Mucosa of gallbladder (tissue), 1 donor: Measurements from ENCODE around the gene UNCX. TPM values are rescaled to one million over a fixed set of nuclear protein-coding genes. Genes with fewer than 3 reads are reported as not detected.

Experiments used
- DNase-seq: peaks from one replicate; pipeline ENCODE4 v3.0.0-alpha.2; 2020; ENCODE audit warnings: low spot score
- total RNA-seq: library from RNA; stranded (reverse); gene quantifications from one replicate; pipeline ENCODE4 v1.2.1, GENCODE V29; 2021
- donor health status: DM: no; HTN: no; CAD: no.

Gene UNCX
- total RNA-seq, 1 donor from 2014 or later: not detected

- DNase-seq: no peak
Observed at GRCh38 chr7:1218541-1219165, 14.0 kb upstream of the UNCX start.

- no peak for DNase-seq
Observed at GRCh38 chr7:1219498-1219897, 13.2 kb upstream of the UNCX start.

GRCh38 chr7:1220000-1220726 is 12.5 kb upstream of the UNCX start:
- no peak for DNase-seq

- DNase-seq: no peak
Observed at GRCh38 chr7:1220977-1221745, 11.5 kb upstream of the UNCX start.

GRCh38 chr7:1223196-1223981 is 9.3 kb upstream of the UNCX start:
- DNase-seq: no peak

GRCh38 chr7:1224086-1224716 is 8.5 kb upstream of the UNCX start:
- DNase-seq: no peak

- no peak for DNase-seq
Observed at GRCh38 chr7:1225030-1225429, 7.6 kb upstream of the UNCX start.

GRCh38 chr7:1225441-1226185 is 7.1 kb upstream of the UNCX start:
- no peak for DNase-seq

- no peak for DNase-seq
Observed at GRCh38 chr7:1226186-1226901, 6.3 kb upstream of the UNCX start.

GRCh38 chr7:1227071-1227804 is 5.4 kb upstream of the UNCX start:
- no peak for DNase-seq

GRCh38 chr7:1227814-1228544 is 4.7 kb upstream of the UNCX start:
- no peak for DNase-seq

GRCh38 chr7:1228545-1229201 is 4.0 kb upstream of the UNCX start:
- no peak for DNase-seq

- DNase-seq: no peak
Observed at GRCh38 chr7:1229202-1229947, 3.3 kb upstream of the UNCX start.

- no peak for DNase-seq
Observed at GRCh38 chr7:1229956-1230355, 2.7 kb upstream of the UNCX start.

GRCh38 chr7:1230411-1231213 is 2.1 kb upstream of the UNCX start:
- no peak for DNase-seq

GRCh38 chr7:1231214-1232102 is 1.2 kb upstream of the UNCX start:
- no peak for DNase-seq
